ENCODE measurements around the gene UNC13C.

Gene UNC13C

DNA sequence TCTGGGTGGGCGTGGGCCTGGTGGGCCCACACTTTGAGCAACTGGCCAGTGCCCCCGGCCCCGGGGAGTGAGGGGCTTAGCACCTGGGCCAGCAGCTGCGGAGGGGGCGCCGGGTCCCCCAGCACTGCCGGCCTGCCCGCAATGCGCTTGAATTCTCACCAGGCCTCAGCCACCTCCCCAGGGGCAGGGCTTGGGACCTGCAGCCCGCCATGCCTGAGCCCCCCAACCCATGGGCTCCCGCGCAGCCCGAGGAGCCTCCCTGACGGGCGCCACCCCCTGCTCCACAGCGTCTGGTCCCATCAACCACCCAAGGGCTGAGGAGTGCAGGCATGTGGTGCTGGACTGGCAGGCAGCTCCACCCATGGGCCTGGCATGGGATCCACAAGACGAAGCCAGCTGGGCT, 484.3 kb downstream of the UNC13C start:
- DNase-seq (ENCODE audit: low spot score) = no peak

DNA sequence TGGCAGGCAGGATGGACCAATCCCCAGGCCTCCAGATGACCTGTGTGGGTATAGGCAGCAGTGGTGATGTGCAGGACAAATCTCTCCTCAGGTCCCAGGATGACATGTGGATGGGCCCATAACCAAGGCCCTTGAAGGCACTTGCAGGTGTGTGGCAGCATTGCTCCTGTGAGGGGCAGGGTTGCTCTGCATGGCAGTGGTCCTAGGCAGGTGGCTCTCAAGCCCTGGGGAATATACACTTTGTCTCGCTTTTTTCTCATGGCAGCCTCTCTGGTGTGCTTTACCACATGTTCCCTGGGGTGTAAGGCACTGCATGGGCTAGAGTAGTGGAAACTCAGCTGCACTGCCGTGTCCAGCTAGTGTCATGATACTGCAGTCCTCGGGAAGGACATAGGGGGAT, 503.6 kb downstream of the UNC13C start:
- no peak for DNase-seq (ENCODE audit: low spot score)

DNA sequence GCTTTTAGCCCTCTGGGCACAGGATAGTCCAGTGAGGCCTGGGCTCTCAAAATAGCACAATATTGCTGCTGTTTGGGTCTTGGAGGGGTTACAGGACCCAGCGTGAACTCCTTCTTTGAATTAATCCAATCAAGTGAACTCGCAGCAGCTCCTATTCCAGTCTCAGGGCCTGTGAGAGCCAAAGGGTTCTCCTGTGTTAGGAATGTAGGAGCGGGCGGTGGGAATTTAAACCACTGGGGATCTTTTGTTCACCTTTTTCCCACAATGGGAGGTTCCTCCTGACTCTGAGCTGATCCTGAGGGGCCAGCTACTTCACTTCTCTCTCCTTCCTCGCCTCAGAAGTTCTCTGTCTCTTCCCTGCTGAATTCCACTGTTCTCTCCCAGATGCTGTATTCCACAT, 504.0 kb downstream of the UNC13C start:
- DNase-seq (ENCODE audit: low spot score) = no peak

DNA sequence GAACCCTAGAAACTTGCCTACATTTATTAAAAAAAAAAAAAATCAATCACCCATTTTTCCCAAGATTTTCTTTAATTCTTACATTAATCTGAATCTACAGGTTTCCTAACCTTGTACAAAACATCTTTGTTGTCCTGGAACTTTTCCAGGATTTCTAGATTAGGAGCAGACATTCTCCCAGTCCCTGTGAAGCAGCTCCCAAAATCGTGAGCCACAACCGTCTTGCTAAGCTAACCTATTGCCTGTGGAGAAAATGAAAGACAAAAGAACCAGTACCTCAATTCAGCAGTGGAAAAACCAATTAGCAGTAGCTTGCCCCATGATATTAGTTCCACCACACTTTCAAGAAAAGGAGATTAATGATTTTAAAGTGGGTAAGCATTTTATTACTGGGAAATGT, 522.1 kb downstream of the UNC13C start:
- no peak for DNase-seq (ENCODE audit: low spot score)

DNA sequence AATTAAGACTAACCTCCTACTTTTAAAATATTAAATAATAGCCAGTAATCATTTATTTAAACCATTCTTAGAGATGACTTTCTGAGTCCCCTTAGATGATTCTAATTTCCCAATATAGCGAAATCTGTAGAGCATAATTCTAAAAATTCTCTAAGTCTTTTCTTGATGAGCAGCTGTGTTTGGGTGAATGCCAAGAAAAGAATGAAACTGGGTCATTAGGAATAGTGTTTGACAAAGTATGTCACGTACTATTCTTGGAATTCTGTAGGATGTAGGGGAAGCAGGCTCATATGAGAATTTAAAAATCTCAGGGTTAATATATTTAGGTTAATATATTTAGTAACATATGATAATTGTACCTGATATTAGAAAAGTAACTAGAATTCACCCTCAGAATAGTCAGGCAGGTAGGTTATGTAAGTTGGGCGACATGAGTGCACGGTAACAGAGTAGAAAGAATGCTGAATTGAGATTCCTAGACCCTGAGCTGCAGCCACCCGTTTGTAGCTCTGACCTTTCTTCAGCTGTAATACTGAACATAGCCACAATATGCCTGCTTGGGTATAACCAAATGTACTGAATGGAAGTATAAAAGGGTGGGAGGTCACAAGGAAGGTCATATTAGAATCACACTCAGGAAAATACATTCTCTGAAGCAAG, 524.3 kb downstream of the UNC13C start:
- no peak for DNase-seq (ENCODE audit: low spot score)

DNA sequence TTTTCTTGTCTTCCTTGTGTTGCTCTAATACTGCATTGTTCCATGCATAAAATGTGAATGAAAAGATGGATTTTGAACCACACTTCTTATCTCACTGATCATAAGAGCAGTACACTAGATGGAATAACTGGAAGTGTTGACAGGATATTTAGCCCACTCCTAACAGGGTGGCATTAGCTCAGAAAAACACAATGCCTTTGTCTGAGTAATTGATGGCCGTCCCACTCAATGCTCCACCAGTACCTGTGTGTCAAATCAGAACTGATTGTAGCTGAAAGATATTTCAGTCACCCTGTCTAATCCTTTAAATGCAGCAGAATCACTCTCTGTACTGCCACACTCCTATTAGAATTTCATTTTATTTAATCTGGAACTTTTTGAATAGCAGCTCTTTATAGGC, 526.5 kb downstream of the UNC13C start:
- no peak for DNase-seq (ENCODE audit: low spot score)

DNA sequence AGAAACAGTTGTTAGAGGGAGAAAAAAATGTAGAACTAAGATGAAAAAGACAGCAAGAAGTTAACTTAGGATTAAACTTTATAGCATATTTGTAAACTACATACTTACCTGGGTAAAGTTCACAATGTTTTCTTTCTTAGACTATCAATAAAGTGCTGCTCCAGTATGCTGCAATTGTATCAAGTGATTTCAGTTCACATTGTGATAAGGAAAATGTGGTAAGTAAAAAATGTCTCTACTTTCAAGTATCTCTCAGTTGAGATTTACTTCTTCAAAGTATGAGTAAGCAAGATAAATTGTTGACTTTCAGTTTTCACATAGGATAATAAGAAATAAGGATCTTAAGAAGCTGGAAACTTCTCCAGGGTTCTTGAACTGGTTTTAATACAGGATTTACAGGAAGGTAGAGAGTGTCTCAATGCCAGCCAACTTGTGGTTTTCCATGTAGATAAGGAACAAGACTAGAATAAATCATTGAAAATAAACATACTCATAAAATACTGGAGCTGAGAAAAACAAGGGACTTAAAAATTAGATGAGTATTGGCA, 528.8 kb downstream of the UNC13C start:
- no peak for DNase-seq (ENCODE audit: low spot score)

DNA sequence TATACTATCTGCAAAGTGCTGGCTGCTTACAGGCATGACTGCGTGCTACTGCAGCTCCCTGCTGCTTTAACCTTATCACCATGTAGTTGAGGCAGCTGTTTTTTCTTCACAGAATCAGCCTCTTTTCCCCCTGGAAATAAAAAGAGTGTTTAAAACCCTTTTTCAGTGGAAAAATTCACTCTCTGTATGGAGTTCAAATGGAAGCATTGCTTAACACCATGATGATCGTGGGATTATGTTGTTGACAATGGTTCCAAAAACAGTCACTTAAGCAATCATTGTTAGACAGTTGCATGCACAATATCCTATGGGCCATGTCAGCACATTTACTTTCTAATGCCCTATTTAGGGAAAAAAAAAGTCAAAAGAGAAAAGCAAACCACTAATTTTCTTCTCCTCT, 536.4 kb downstream of the UNC13C start:
- DNase-seq (ENCODE audit: low spot score) = no peak

DNA sequence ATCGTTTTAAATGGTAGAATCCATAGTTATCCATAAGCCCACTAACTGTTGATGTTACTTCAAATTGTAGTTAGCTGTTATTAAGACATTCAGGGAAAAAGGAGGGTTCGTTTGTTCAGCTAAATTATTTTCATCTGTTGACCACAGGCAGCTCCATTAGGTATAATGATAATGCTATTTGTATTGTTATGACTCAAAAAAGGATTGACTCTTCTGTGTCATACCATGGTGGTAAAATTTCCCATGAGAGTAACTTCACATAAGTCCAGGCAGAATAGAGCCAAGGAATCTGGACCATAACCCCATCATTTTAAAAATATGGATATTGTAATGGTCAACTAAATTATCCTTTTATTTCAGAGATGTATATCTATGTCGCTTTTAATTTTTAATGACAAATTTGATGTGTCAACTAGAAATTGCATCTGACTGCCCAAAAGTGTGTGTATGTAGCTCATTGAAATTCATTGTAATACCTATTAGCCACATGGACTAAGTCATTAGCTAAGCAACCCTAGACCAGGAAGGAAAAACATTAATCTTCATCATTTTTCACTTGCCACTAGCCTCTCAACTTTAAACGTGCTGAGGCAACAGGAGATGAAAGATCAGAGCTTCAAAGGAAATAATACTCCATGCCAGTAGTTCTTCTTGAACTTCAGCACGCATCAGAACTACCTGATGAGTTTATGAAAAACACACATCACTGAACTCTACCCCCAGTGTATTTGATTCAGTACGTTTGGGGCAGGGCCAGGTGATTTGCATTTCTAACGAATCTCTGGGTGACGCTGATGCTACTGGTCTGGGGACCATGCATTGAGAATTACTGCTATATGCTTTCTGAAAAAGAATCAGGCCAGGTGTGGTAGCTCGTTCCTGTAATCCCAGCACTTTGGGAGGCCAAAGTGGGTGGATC, 537.7 kb downstream of the UNC13C start:
- no peak for DNase-seq (ENCODE audit: low spot score)

DNA sequence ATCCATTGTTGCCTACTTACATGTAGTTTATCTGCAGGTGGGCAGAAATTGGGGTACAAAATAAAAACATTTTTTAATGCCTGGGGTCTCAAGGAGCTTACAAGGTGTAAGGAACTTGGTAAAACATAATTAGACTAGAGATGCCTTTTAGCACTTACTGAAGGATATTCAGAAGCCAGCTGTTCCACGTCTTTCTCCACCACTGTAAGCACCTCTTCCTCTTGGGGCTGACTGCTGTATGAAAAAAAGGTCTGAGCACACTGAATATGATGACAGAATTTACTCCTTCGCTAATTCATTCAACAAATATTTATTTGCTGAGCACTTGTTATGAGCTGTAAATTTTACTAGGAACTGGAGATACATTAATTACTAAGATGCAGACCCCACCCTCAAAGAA, 539.1 kb downstream of the UNC13C start:
- DNase-seq (ENCODE audit: low spot score) = no peak

DNA sequence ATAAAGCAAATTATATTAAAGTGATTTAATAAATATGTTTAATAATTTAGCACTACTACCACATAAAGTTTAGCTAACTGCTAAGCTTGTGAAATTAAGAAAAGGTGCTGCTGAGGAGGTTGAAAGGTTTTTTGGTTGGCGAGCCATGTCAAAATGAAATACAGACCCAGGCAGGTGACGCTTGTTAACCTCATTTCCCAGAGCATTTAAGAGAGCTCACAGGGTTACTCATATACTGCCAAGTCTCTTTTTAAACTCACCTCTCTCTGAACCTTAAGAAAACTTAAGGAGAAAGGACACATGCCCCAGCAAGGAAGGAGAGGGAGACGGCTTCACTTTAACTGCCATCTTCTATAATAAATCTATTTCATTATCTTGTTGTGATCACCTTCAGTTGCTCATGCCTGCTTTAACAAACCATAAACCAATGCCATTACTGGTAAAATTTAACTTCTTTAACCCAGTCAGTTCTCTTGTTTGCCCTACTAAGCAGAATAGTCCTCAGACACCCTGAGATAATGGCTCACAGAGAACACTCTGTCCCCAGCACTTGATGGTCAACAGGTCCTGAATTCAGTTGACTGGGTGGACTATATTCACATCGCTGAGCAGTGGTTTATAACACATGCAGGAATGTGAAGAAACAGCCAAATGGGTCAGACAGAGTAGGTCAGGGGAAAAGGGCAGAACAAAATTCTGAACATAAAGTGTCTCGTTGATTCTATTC, 540.1 kb downstream of the UNC13C start:
- no peak for DNase-seq (ENCODE audit: low spot score)

DNA sequence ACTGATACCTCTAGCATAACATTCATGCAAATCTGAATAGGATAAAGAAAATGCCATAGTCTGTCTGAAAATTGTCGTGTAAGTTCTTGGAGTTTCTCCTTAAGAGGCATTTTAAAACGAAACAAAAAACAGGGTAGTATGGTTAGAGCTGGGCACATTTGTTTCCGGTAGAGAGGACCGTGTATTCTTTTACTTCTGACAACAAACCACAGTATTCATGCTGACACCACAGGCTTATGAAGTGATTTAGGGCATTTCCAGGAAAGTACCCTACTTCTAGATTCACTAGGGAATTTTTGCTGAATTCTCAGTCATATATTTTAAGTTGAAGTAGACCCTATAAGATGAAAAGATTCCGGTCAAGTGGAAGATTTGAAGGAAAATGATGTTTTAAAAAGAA, 541.3 kb downstream of the UNC13C start:
- DNase-seq (ENCODE audit: low spot score) = peak; percentile 0

DNA sequence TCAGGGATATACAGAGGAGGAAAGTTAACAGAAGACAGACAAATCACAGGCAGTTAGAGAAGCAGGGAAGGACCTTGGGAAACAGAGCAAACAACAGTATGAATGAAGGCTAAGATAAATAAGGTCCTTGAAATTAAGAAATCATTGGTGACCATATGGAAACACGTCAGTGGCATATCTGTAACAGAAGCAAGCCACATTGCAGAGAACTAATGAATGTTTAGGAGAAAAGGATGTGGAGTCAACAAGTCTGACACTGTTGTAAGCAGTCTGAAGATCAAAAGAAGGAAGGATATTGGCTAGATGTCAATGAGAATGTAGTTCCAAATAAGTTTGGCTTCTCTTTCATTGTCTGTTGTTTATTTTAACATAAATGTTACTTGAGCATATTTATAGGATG, 542.4 kb downstream of the UNC13C start:
- DNase-seq (ENCODE audit: low spot score) = no peak

DNA sequence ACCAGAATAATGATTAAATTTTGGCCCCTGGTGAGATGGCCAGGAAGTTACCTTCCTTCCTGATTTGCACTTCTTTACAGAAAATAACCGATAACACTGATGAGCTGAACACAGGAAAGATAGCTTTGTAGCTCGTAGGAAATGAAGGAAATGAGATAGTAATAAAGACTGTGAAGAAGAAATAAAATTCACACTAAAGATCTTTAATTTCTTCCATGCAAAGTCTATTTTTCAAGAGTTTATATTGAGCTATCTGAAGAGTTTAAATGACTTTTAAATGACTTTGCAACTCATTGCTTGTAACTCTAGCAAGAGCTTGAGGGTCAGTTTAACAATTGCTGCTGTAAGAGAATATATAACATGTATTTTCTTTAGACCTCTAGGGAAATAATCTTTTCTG, 543.0 kb downstream of the UNC13C start:
- DNase-seq (ENCODE audit: low spot score) = no peak

DNA sequence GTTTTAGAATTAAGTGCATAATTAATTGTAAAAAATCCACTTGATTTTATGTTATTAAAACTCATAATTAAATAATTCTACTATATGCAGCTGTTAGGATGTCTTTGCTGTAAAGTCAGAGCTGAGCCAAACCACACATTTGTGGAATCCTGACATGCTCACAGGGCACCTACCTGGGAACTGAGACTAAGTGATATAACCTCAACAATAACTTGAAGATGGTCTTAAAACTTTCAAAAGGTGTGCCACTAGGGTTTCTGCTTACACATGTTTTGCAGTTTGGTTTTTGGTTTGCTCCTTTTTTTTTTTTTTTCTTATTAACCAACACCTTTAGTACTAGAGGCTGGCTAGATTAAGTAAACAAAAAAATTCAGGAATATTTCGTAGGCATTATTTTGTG, 549.8 kb downstream of the UNC13C start:
- no peak for DNase-seq (ENCODE audit: low spot score)

DNA sequence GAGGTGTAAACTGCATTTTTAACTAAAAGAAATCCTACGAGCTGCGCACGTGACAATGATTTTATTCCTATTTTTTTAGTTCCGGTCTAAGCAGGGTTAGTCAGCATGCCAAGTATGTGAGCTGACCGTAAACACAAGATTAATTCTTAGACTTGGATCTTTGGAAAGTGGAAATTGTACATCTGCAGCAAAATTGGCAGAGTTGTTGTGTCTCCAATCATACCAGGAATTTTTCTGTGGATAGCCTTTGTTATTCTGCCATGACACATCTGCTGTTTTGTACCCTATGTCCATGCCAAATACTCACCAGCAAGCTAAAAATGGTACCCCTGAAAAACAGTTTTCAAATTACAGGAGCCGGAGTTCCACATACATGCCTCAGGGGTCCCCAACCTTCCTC, 562.5 kb downstream of the UNC13C start:
- DNase-seq (ENCODE audit: low spot score) = no peak

DNA sequence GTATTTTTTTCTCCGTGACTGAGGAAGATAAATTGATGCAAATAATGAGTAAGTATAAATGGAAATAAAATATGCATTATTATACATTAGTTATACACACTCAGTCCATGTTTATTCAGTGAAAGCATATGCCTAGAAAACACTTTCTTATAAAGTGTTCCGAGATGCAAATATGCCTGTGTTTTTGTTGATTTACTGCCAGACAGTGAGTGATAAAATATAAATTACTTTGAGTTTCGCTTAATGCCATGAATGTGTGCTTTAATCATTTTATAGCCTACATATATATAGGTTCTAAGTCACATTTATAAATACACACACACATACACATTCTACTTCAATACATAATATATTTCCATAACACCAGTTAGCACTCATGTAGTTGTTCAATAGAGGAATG, 569.2 kb downstream of the UNC13C start:
- no peak for DNase-seq (ENCODE audit: low spot score)

DNA sequence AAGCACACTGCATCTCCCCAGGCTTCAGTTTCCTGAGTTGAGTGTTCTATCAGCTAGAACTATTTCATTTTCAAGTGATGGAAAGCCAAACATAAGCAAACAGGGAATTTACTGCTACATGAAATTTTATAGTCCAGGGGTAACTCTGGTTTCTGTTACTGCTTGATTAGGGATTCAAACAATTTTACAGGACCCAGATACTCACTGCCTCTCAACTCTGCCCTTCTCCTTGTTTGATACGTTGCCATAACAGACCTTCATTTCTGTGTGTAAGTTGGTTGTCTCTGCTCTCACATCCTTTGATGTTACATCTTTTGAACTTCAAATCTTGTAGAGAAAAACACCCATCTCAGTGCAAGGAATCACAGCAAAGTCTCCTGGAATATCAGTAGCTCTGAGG, 572.7 kb downstream of the UNC13C start:
- no peak for DNase-seq (ENCODE audit: low spot score)

DNA sequence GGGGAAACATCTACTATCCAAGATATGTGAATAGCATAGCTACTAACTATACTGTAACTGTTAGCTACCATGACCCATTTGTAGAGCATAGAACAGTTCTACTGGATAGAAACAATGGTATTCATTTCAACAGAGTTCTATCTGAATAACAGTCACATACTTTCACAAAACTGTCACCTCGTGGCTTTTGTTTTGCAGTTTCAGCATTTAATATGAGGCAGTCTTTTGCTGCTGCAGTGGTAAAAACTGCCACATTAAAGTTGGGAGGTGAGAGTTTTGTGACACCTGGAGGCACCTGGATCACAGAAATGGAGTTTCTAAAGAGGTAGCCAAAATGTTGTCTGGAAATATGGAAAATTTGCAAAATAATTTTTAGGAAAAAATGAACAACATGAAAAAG, 578.0 kb downstream of the UNC13C start:
- DNase-seq (ENCODE audit: low spot score) = no peak

DNA sequence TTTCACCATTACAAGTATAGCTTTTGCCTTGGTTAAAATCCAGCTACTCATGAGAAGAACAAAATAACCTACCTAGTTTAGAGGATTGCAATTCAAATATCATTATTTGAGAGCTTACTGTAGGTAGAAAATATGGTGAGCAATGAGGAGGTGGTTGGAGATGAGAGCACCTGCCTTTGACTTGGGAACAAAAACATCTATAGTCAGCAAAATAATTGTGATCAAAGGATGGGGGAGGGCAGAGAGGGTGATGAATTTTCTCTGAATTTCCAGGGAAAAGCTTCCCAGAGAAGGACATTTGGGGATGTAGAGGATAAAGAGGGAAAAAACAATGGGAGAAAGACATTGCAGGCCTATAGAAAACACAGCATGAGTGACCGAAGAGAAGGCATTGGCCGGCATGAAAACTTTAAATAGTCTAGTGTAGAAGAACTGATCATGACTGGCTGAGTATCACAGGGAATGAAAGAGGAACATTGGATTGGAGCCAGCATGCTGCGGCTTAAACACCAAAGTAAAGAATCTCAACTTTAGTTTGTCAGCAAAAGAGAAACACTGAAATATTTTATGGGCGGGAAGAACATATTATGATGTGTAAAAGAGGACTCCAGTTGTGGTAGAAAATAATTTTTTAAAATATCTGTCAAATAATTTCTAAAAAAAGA, 581.3 kb downstream of the UNC13C start:
- no peak for DNase-seq (ENCODE audit: low spot score)

DNA sequence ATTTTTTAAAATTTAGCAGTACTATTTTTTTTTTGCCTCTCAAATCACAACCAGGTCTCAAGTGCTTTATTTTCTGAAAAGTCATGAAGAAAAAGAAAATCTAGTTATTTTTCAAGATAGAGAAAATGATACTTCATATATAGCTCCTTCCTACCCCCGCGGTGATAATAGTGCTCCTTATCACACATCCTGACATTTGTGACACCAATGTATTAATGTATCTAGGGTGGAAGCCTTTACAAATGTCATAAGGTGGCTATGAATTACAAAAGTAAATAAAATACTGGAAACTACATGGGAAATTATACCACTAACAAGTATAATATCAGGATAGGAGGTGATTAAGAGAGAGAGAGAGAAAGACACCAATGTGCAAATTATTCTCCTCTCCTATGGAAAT, 582.2 kb downstream of the UNC13C start:
- DNase-seq (ENCODE audit: low spot score) = no peak

DNA sequence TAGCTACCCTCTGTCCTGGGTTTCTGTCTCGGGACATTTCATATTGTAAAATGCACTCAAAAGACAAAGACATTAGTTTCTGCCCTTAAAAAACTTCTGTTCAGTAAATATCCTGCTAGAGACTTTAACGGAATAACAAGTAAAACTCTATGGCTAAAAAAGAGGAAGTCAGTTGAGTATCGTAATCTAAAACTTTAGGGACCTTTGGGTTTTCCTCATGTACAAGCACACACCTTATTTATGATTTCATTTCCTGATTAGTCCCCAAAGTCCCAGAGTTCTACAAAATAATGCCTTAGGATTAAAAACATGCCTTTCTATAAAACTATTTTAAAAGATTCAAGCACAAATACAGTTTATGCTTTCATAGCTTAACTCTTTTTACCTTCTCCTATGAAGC, 585.9 kb downstream of the UNC13C start:
- DNase-seq (ENCODE audit: low spot score) = no peak
